ENCODE results near the gene SPIRE1.
"Not testable (repeated sequence)": the region's sequence is repeated elsewhere in the genome, so short reads cannot be mapped to it uniquely, and the experiment has no call there.

GRCh38 chr18:12627199-12627598, 30.7 kb downstream of the SPIRE1 start:
- not testable (repeated sequence) for TF ChIP-seq CTCF (IDR thresholded peaks at IDR 0.05; ENCODE audit: low read length); EZH2 (IDR thresholded peaks at IDR 0.05; ENCODE audit: borderline replicate concordance, low read length)
